GM19372 (cell line): ENCODE data around the gene NXF3.
"Not testable (repeated sequence)": the region's sequence is repeated elsewhere in the genome, so short reads cannot be mapped to it uniquely, and the experiment has no call there.

ENCODE experiments used
- ATAC-seq: cut with Tn5 transposase; IDR thresholded peaks from one replicate; pipeline ENCODE4 v1.9.1; 2021; ENCODE audit warnings: mild to moderate bottlenecking, low read depth, moderate library complexity; ENCODE audit not compliant: unreplicated experiment

The NXF3 gene

DNA sequence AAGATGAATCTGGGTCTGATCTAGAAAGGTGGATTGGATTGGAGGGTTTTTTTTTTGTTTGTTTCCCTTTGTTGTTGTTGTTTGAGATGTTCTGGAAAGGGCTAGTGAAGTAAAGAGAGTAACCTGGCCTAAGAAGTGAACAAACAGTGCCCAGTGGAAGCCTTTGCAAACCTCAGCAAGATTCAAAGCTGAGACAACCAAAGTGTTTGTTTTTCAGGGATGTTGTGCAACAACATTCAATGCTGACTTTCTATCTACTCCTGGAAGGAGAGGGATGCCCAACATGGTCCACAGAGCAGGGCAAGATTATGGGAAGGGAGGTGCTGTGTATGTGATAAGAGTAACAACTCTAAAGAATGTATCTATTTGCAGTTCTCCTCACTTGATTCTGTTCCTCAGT is 40.3 kb downstream of the NXF3 start:
- ATAC-seq: no peak

DNA sequence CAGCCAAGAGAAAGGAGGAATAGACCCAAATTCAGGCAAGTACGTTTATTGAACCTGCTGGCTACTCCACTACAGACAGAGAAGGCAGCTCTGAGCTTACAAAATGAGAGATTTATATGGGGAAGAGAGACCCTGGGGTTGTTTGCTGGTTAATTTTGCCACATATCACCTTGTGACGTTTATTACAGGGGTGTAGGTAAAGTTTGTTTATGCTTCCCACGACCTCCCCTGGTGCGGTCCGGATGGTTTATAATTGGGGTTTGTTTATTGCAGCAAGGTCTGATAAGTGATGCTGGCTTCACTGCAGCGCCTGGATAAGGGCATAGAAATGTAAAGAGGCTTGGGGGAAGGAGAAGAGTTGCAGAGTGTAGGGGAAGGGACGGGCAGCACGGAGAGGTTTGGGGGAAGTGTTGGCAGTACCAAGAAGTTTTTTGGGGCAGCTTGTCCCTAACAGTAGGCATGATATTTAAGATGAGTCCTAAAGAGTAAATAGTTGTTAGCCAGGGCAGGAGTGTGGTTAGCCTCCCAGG is 41.6 kb downstream of the NXF3 start:
- ATAC-seq: no peak

DNA sequence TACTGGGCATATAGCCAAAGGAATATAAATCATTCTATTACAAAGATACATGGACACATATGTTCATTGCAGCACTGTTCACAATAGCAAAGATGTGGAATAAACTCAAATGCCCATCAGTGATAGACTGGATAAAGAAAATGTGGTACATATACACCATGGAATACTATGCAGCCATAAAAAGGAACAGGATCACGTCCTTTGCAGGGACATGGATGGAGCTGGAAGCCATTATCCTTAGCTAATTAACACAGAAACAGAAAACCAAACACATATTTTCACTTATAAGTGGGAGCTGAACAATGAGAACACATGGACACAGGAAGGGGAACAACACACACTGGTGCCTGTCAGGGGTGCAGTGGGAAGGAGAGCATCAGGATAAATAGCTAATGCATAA is 59.6 kb downstream of the NXF3 start:
- not testable (repeated sequence) for ATAC-seq
